HepG2 (cell line): ENCODE results near the gene ERF. TPM values are rescaled to one million over a fixed set of nuclear protein-coding genes. Genes with fewer than 3 reads are reported as not detected.

Experiments
- ERF ChIP-seq: IDR thresholded peaks from 2 replicates; pipeline ENCODE4 v1.6.1; 2018; ENCODE audit warnings: missing biosample characterization, missing genetic modification reagents
- HINFP ChIP-seq: sonication (generic); formaldehyde crosslinking; IDR thresholded peaks from 2 replicates; pipeline ENCODE4 v1.4.0; 2020; ENCODE audit warnings: low read depth, mild to moderate bottlenecking, missing genetic modification reagents
- HNRNPL ChIP-seq: fragments of 200-400 bp; formaldehyde crosslinking; IDR thresholded peaks from 2 replicates; pipeline ENCODE4 v1.6.1; 2017; ENCODE audit warnings: mild to moderate bottlenecking, low read depth, low read length
- KLF11 ChIP-seq: IDR thresholded peaks from 2 replicates; pipeline ENCODE4 v1.6.1; 2016; ENCODE audit warnings: missing compliant biosample characterization
- NR1H2 ChIP-seq: sonication (generic); formaldehyde crosslinking; IDR thresholded peaks from 2 replicates; pipeline ENCODE4 v1.8.1; 2022; ENCODE audit warnings: low read depth, missing genetic modification reagents, borderline replicate concordance
- SKI ChIP-seq: fragments of 450-650 bp; IDR thresholded peaks from one replicate; pipeline ENCODE4 v1.6.1; 2018; ENCODE audit warnings: mild to moderate bottlenecking; ENCODE audit not compliant: partially characterized antibody
- ZBTB14 ChIP-seq: sonication (generic); formaldehyde crosslinking; IDR thresholded peaks from 2 replicates; pipeline ENCODE4 v1.4.0; 2020; ENCODE audit warnings: missing genetic modification reagents
- ZNF280D ChIP-seq: sonication (generic); formaldehyde crosslinking; IDR thresholded peaks from 2 replicates; pipeline ENCODE4 v1.5.1; 2020; ENCODE audit warnings: mild to moderate bottlenecking, missing genetic modification reagents
- ZNF576 ChIP-seq: sonication (generic); formaldehyde crosslinking; IDR thresholded peaks from 2 replicates; pipeline ENCODE4 v1.4.0; 2020; ENCODE audit warnings: mild to moderate bottlenecking, missing genetic modification reagents
- ZNF672 ChIP-seq: sonication (generic); formaldehyde crosslinking; IDR thresholded peaks from 2 replicates; pipeline ENCODE4 v1.8.1; 2022; ENCODE audit warnings: missing genetic modification reagents
- ZNF737 ChIP-seq: sonication (generic); formaldehyde crosslinking; IDR thresholded peaks from 2 replicates; pipeline ENCODE4 v1.5.0; 2020; ENCODE audit warnings: missing genetic modification reagents, mild to moderate bottlenecking, borderline replicate concordance
- polyA plus RNA-seq, 8 experiments: library from polyadenylated mRNA; depleted of rRNA in 3 of 8; stranded (reverse) in 7 of 8; unstranded in 1 of 8; fragments of >200 nt; fragmentation: Illumina TruSeq in 4 of 8; extraction: Trizol in 4 of 8; gene quantifications; 2 replicates each; pipeline versions ENCODE4 v1.2.1 to v1.2.3, GENCODE V29; 2011 to 2016; ENCODE audit warnings: low read depth in 4 of 8, missing spikeins in 1 of 8, mixed read lengths in 1 of 8; ENCODE audit not compliant: insufficient read depth in 1 of 8
- total RNA-seq, 5 experiments: library from RNA; depleted of rRNA; stranded (reverse); fragments of >200 nt; fragmentation: Illumina TruSeq; extraction: Trizol; gene quantifications; 2 replicates each; pipeline ENCODE4 v1.2.3, GENCODE V29; 2016; ENCODE audit warnings: low read depth in 1 of 5
- TF ChIP-seq, protein P1 (sequence below): sonication (generic); IDR thresholded peaks from 2 replicates; pipeline ENCODE4 v1.6.1; 2016; ENCODE audit warnings: low read depth, borderline replicate concordance
- TF ChIP-seq, protein P2 (sequence below): sonication (generic); formaldehyde crosslinking; IDR thresholded peaks from 2 replicates; pipeline ENCODE4 v1.4.0; 2020; ENCODE audit warnings: missing genetic modification reagents

The ERF gene
- total and polyA plus RNA-seq, 2 of the 13 experiments (the other 11 are each of a cell fraction or from before 2014, with no cell fraction given) = 67.1 to 69.9 TPM

DNA sequence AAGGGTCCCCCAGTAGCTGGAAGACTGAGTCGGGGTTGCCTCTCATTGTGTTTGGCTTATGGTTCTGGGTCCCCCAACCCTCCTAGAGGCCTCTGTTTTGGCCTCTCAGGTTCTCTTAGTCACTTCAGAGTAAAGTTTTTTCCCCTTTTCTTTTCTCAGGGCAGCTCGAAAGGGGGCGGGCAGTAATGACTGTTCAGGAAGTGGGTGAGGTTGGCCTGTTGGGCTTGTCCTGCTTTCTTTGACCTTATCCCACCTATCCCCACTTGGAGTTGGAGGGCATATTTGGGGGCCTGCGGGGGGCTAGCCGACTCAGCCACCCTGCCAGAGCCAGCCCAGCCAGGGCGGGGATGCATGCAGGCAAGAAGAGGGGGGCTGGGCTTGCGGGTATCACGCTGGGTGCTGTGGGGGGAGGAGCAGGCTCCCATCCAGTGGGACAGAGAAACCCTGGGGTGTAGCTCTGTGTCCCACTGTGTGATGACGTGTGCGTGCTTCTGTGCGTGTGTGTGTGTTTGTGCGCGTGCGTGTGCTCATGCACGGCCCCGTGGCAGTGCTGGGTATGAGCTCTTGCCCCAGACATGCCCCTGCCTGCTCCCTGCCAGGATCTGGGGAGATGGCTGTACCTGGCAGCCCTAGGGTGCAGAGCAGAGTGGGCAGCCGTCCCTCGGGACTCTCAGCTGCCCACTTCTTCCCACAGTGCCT is 15.6 kb upstream of the ERF start (continued):
- peak; percentile 64; the same call in 1 of the 2 replicates for TF ChIP-seq ZBTB14
- no peak for TF ChIP-seq HINFP (CRISPR knock-in tag)
- TF ChIP-seq KLF11 (CRISPR knock-in tag) = no peak
- TF ChIP-seq ZNF672 (CRISPR knock-in tag) = no peak
- peak; percentile 86 for TF ChIP-seq HNRNPL
- no peak for TF ChIP-seq ZNF737 (CRISPR knock-in tag)
- TF ChIP-seq ERF = no peak
- no peak for TF ChIP-seq ZNF576 (CRISPR knock-in tag)
- no peak for TF ChIP-seq NR1H2
- no peak for TF ChIP-seq SKI
- no peak for TF ChIP-seq ZNF280D (CRISPR knock-in tag)
- TF ChIP-seq, protein P1, sequence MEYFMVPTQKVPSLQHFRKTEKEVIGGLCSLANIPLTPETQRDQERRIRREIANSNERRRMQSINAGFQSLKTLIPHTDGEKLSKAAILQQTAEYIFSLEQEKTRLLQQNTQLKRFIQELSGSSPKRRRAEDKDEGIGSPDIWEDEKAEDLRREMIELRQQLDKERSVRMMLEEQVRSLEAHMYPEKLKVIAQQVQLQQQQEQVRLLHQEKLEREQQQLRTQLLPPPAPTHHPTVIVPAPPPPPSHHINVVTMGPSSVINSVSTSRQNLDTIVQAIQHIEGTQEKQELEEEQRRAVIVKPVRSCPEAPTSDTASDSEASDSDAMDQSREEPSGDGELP = peak; percentile 16; the same call in 1 of the 2 replicates
- TF ChIP-seq, protein P2, sequence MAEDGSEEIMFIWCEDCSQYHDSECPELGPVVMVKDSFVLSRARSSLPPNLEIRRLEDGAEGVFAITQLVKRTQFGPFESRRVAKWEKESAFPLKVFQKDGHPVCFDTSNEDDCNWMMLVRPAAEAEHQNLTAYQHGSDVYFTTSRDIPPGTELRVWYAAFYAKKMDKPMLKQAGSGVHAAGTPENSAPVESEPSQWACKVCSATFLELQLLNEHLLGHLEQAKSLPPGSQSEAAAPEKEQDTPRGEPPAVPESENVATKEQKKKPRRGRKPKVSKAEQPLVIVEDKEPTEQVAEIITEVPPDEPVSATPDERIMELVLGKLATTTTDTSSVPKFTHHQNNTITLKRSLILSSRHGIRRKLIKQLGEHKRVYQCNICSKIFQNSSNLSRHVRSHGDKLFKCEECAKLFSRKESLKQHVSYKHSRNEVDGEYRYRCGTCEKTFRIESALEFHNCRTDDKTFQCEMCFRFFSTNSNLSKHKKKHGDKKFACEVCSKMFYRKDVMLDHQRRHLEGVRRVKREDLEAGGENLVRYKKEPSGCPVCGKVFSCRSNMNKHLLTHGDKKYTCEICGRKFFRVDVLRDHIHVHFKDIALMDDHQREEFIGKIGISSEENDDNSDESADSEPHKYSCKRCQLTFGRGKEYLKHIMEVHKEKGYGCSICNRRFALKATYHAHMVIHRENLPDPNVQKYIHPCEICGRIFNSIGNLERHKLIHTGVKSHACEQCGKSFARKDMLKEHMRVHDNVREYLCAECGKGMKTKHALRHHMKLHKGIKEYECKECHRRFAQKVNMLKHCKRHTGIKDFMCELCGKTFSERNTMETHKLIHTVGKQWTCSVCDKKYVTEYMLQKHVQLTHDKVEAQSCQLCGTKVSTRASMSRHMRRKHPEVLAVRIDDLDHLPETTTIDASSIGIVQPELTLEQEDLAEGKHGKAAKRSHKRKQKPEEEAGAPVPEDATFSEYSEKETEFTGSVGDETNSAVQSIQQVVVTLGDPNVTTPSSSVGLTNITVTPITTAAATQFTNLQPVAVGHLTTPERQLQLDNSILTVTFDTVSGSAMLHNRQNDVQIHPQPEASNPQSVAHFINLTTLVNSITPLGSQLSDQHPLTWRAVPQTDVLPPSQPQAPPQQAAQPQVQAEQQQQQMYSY (CRISPR knock-in tag) = no peak
